Epithelial cell of proximal tubule (primary cell): ENCODE data around the gene OR9A2. TPM values are rescaled to one million over a fixed set of nuclear protein-coding genes. Genes with fewer than 3 reads are reported as not detected.
A peak's percentile ranks its signal among the peaks of the same experiment; 100 is the strongest.

Experiments
- DNase-seq: peaks from one replicate; pipeline ENCODE4 v3.0.0-alpha.2; 2011; ENCODE audit warnings: low read depth
- H3K4me3 ChIP-seq: 2 replicates; pipeline ENCODE4 v1.5.1; 2011; ENCODE audit warnings: low read depth, mild to moderate bottlenecking, low read length
- CTCF ChIP-seq: conservative IDR thresholded peaks from 2 replicates; pipeline ENCODE4 v1.5.1; 2012; ENCODE audit warnings: low read depth, mild to moderate bottlenecking, low read length
- total RNA-seq: library from RNA; depleted of rRNA; stranded (reverse); fragments of >200 nt; gene quantifications from 2 replicates; pipeline ENCODE4 v1.2.3, GENCODE V29; 2015

OR9A2 gene
- total RNA-seq, 1 donor from 2014 or later = 0.17 TPM

GRCh38 chr7:143013473-143013872, 13.5 kb downstream of the OR9A2 start:
- TF ChIP-seq CTCF = no peak
- no peak for DNase-seq
- no peak overlapping the region for H3K4me3 ChIP-seq

GRCh38 chr7:143012409-143012808, 14.5 kb downstream of the OR9A2 start:
- TF ChIP-seq CTCF = no peak
- no peak for DNase-seq
- no peak overlapping the region for H3K4me3 ChIP-seq

- TF ChIP-seq CTCF = no peak
- H3K4me3 ChIP-seq = no peak overlapping the region
- DNase-seq = no peak
Measured at GRCh38 chr7:143012001-143012400, 14.9 kb downstream of the OR9A2 start.

- TF ChIP-seq CTCF = peak; percentile 97
- no peak for DNase-seq
Measured at GRCh38 chr7:143008007-143008901, 18.7 kb downstream of the OR9A2 start.

GRCh38 chr7:143005632-143006260, 21.2 kb downstream of the OR9A2 start:
- no peak for DNase-seq
- H3K4me3 ChIP-seq = no peak overlapping the region
- no peak for TF ChIP-seq CTCF

More at GRCh38 chr7:143008007-143008901, 18.7 kb downstream of the OR9A2 start:
- H3K4me3 ChIP-seq = no peak overlapping the region

GRCh38 chr7:143003393-143004051, 23.4 kb downstream of the OR9A2 start:
- no peak for DNase-seq
- peak; percentile 76 for TF ChIP-seq CTCF
- H3K4me3 ChIP-seq = peak overlapping the region; percentile 27
